ENCODE measurements around the gene RGS7. TPM values are rescaled to one million over a fixed set of nuclear protein-coding genes. Genes with fewer than 3 reads are reported as not detected.
"Not testable (repeated sequence)": the region's sequence is repeated elsewhere in the genome, so short reads cannot be mapped to it uniquely, and the experiment has no call there.

Gene RGS7
- polyA plus RNA-seq, 3 donors from 2014 or later: not detected

- Mint-ChIP-seq H3K4me3 (no peak overlapping the region), H3K27ac (no peak overlapping the region), H3K36me3 (no peaks in the 10 kb centered on the region), H3K9me3 (peaks cover 0 to 10% (median 5%) of the 10 kb centered on the region in 6 donors), H3K27me3 (ENCODE audit: low read depth in 3 of 3) (peaks cover 0 to 3% (median 1%) of the 10 kb centered on the region in 3 donors), H3K4me1 (no peaks in the 10 kb centered on the region)
- DNase-seq: no peak
Observed at GRCh38 chr1:241125286-241125685, 231.7 kb downstream of the RGS7 start.

- DNase-seq: no peak
- H3K36me3 Mint-ChIP-seq: no peaks in the 10 kb centered on the region
- no peak overlapping the region for H3K4me3 Mint-ChIP-seq
- peaks cover 0 to 3% (median 0%) of the 10 kb centered on the region in 3 donors for H3K27me3 Mint-ChIP-seq (ENCODE audit: low read depth in 3 of 3)
- H3K4me1 Mint-ChIP-seq: no peaks in the 10 kb centered on the region
- H3K27ac Mint-ChIP-seq: no peak overlapping the region
- peaks cover 2 to 26% (median 5%) of the 10 kb centered on the region in 6 donors for H3K9me3 Mint-ChIP-seq
Observed at GRCh38 chr1:241118049-241118448, 239.0 kb downstream of the RGS7 start.

- Mint-ChIP-seq H3K9me3 (peaks cover 2 to 29% (median 8%) of the 10 kb centered on the region in 6 donors), H3K4me3 (no peak overlapping the region), H3K36me3 (peaks cover 0 to 6% (median 0%) of the 10 kb centered on the region in 3 donors), H3K4me1 (no peaks in the 10 kb centered on the region), H3K27me3 (ENCODE audit: low read depth in 3 of 3) (peaks cover 0 to 3% (median 0%) of the 10 kb centered on the region in 3 donors), H3K27ac (no peak overlapping the region)
- DNase-seq: no peak
Observed at GRCh38 chr1:241115784-241116183, 241.2 kb downstream of the RGS7 start.

GRCh38 chr1:241114699-241115233, 242.2 kb downstream of the RGS7 start:
- Mint-ChIP-seq H3K4me3 (no peak overlapping the region), H3K4me1 (no peaks in the 10 kb centered on the region), H3K9me3 (peaks cover 2 to 19% (median 6%) of the 10 kb centered on the region in 6 donors), H3K27me3 (ENCODE audit: low read depth in 3 of 3) (no peaks in the 10 kb centered on the region), H3K36me3 (peaks cover 0 to 6% (median 0%) of the 10 kb centered on the region in 3 donors), H3K27ac (no peak overlapping the region)
- DNase-seq: no peak

- H3K4me3 Mint-ChIP-seq: no peak overlapping the region
- peaks cover 3 to 18% (median 7%) of the 10 kb centered on the region in 6 donors for H3K9me3 Mint-ChIP-seq
- H3K4me1 Mint-ChIP-seq: no peaks in the 10 kb centered on the region
- H3K27me3 Mint-ChIP-seq (ENCODE audit: low read depth in 3 of 3): no peaks in the 10 kb centered on the region
- H3K27ac Mint-ChIP-seq: no peak overlapping the region
- DNase-seq: no peak
- peaks cover 0 to 6% (median 0%) of the 10 kb centered on the region in 3 donors for H3K36me3 Mint-ChIP-seq
Observed at GRCh38 chr1:241113557-241113956, 243.4 kb downstream of the RGS7 start.

- no peak for DNase-seq
- Mint-ChIP-seq H3K36me3 (peaks cover 0 to 6% (median 0%) of the 10 kb centered on the region in 3 donors), H3K4me3 (no peak overlapping the region), H3K9me3 (peaks cover 0 to 21% (median 4%) of the 10 kb centered on the region in 6 donors), H3K4me1 (no peaks in the 10 kb centered on the region), H3K27me3 (ENCODE audit: low read depth in 3 of 3) (no peaks in the 10 kb centered on the region), H3K27ac (no peak overlapping the region)
Observed at GRCh38 chr1:241109039-241109438, 248.0 kb downstream of the RGS7 start.

GRCh38 chr1:241105147-241105546, 251.9 kb downstream of the RGS7 start:
- Mint-ChIP-seq H3K27me3 (ENCODE audit: low read depth in 3 of 3) (no peaks in the 10 kb centered on the region), H3K4me1 (no peaks in the 10 kb centered on the region), H3K27ac (no peak overlapping the region), H3K9me3 (peaks cover 0 to 7% (median 1%) of the 10 kb centered on the region in 6 donors), H3K4me3 (no peak overlapping the region), H3K36me3 (no peaks in the 10 kb centered on the region)
- no peak for DNase-seq

GRCh38 chr1:241102664-241103063, 254.3 kb downstream of the RGS7 start:
- H3K9me3 Mint-ChIP-seq: peaks cover 0 to 20% (median 2%) of the 10 kb centered on the region in 6 donors
- H3K36me3 Mint-ChIP-seq: no peaks in the 10 kb centered on the region
- no peaks in the 10 kb centered on the region for H3K4me1 Mint-ChIP-seq
- H3K27ac Mint-ChIP-seq: no peak overlapping the region
- H3K4me3 Mint-ChIP-seq: no peak overlapping the region
- no peaks in the 10 kb centered on the region for H3K27me3 Mint-ChIP-seq (ENCODE audit: low read depth in 3 of 3)
- DNase-seq: no peak

- peaks cover 0 to 15% (median 2%) of the 10 kb centered on the region in 6 donors for H3K9me3 Mint-ChIP-seq
- H3K27me3 Mint-ChIP-seq (ENCODE audit: low read depth in 3 of 3): no peaks in the 10 kb centered on the region
- no peaks in the 10 kb centered on the region for H3K36me3 Mint-ChIP-seq
- no peak for DNase-seq
- no peaks in the 10 kb centered on the region for H3K4me1 Mint-ChIP-seq
- no peak overlapping the region for H3K4me3 Mint-ChIP-seq
- no peak overlapping the region for H3K27ac Mint-ChIP-seq
Observed at GRCh38 chr1:241101622-241102021, 255.4 kb downstream of the RGS7 start.

- Mint-ChIP-seq H3K27ac (no peak overlapping the region), H3K27me3 (ENCODE audit: low read depth in 3 of 3) (peaks cover 0 to 1% (median 1%) of the 10 kb centered on the region in 3 donors), H3K4me3 (no peak overlapping the region), H3K9me3 (peaks cover 0 to 19% (median 5%) of the 10 kb centered on the region in 6 donors), H3K36me3 (no peaks in the 10 kb centered on the region), H3K4me1 (no peaks in the 10 kb centered on the region)
- DNase-seq: no peak
Observed at GRCh38 chr1:241097479-241097878, 259.5 kb downstream of the RGS7 start.

- H3K4me3 Mint-ChIP-seq: no peak overlapping the region
Observed at GRCh38 chr1:241096982-241097381, 260.0 kb downstream of the RGS7 start.

GRCh38 chr1:241095847-241096246, 261.2 kb downstream of the RGS7 start:
- no peak for DNase-seq
- Mint-ChIP-seq H3K9me3 (peaks cover 0 to 19% (median 5%) of the 10 kb centered on the region in 6 donors), H3K27ac (no peak overlapping the region), H3K36me3 (no peaks in the 10 kb centered on the region), H3K27me3 (ENCODE audit: low read depth in 3 of 3) (peaks cover 0 to 1% (median 1%) of the 10 kb centered on the region in 3 donors), H3K4me1 (no peaks in the 10 kb centered on the region), H3K4me3 (no peak overlapping the region)

More at GRCh38 chr1:241096982-241097381, 260.0 kb downstream of the RGS7 start:
- Mint-ChIP-seq H3K27me3 (ENCODE audit: low read depth in 3 of 3) (peaks cover 0 to 1% (median 1%) of the 10 kb centered on the region in 3 donors), H3K4me1 (no peaks in the 10 kb centered on the region), H3K27ac (no peak overlapping the region), H3K36me3 (no peaks in the 10 kb centered on the region), H3K9me3 (peaks cover 0 to 19% (median 5%) of the 10 kb centered on the region in 6 donors)
- no peak for DNase-seq

- Mint-ChIP-seq H3K4me1 (no peaks in the 10 kb centered on the region), H3K27ac (no peak overlapping the region), H3K4me3 (no peak overlapping the region)
Observed at GRCh38 chr1:241090798-241091197, 266.2 kb downstream of the RGS7 start.

GRCh38 chr1:241089066-241089465, 267.9 kb downstream of the RGS7 start:
- H3K36me3 Mint-ChIP-seq; H3K27me3 Mint-ChIP-seq (ENCODE audit: low read depth in 3 of 3); DNase-seq; H3K4me1 Mint-ChIP-seq; H3K4me3 Mint-ChIP-seq; H3K27ac Mint-ChIP-seq: not testable (repeated sequence)
- peaks cover 7 to 20% (median 13%) of the 10 kb centered on the region in 6 donors for H3K9me3 Mint-ChIP-seq

More at GRCh38 chr1:241090798-241091197, 266.2 kb downstream of the RGS7 start:
- H3K36me3 Mint-ChIP-seq: no peaks in the 10 kb centered on the region
- H3K9me3 Mint-ChIP-seq: peaks cover 9 to 20% (median 12%) of the 10 kb centered on the region in 6 donors
- H3K27me3 Mint-ChIP-seq (ENCODE audit: low read depth in 3 of 3): peaks cover 0 to 1% (median 1%) of the 10 kb centered on the region in 3 donors
- no peak for DNase-seq

- H3K27ac Mint-ChIP-seq; DNase-seq; H3K27me3 Mint-ChIP-seq (ENCODE audit: low read depth in 3 of 3); H3K4me1 Mint-ChIP-seq; H3K36me3 Mint-ChIP-seq; H3K4me3 Mint-ChIP-seq: not testable (repeated sequence)
- peaks cover 7 to 24% (median 13%) of the 10 kb centered on the region in 6 donors for H3K9me3 Mint-ChIP-seq
Observed at GRCh38 chr1:241088075-241088474, 268.9 kb downstream of the RGS7 start.

All from immature natural killer cell (primary cell).